Tibial nerve (tissue), 4 donors: Measurements from ENCODE around the gene STMP1. TPM values are rescaled to one million over a fixed set of nuclear protein-coding genes. Genes with fewer than 3 reads are reported as not detected.

Experiments
- DNase-seq, 2 donors: peaks; one replicate each; pipeline ENCODE4 v3.0.0-alpha.2; 2019; ENCODE audit warnings: low spot score in 2 of 2
- H3K27ac ChIP-seq, 4 donors: fragments of 200-600 bp; sonication (generic) in 3 of 4; one replicate each; pipeline ENCODE4 v1.5.1; 2017 to 2019; ENCODE audit warnings: mild to moderate bottlenecking in 1 of 4
- H3K27me3 ChIP-seq, 2 donors: fragments of 200-600 bp; sonication (generic) in 1 of 2; one replicate each; pipeline versions ENCODE4 v1.5.1 to v1.6.0; 2017 to 2019
- H3K36me3 ChIP-seq, 3 donors: fragments of 200-600 bp; sonication (generic); one replicate each; pipeline ENCODE4 v1.5.1; 2018 to 2019
- H3K4me1 ChIP-seq, 4 donors: fragments of 200-600 bp; sonication (generic) in 3 of 4; one replicate each; pipeline ENCODE4 v1.5.1; 2017 to 2019
- H3K4me3 ChIP-seq, 4 donors: fragments of 200-600 bp; sonication (generic) in 3 of 4; one replicate each; pipeline ENCODE4 v1.5.1; 2017 to 2019; ENCODE audit warnings: mild to moderate bottlenecking in 1 of 4, moderate library complexity in 1 of 4
- H3K9me3 ChIP-seq, 4 donors: fragments of 200-600 bp; sonication (generic) in 3 of 4; one replicate each; pipeline ENCODE4 v1.5.1; 2017 to 2019
- EP300 ChIP-seq, 2 donors: sonication (generic); formaldehyde crosslinking; IDR thresholded peaks; one replicate each; pipeline ENCODE4 v1.6.1; 2017; ENCODE audit warnings: antibody characterized with exemption in 2 of 2, mild to moderate bottlenecking in 1 of 2
- POLR2A ChIP-seq, 2 donors: fragments of 450-650 bp; IDR thresholded peaks; one replicate each; pipeline ENCODE4 v1.6.1; 2017; ENCODE audit warnings: antibody characterized with exemption in 2 of 2, mild to moderate bottlenecking in 2 of 2, moderate library complexity in 2 of 2
- WGBS, 2 donors: methylation state at CpG; one replicate each; pipeline ENCODE4 v1.1.5; 2018; 5-methylcytosine and 5-hydroxymethylcytosine counted together
- total RNA-seq, 4 donors: library from RNA; depleted of rRNA; stranded (reverse); fragments of >200 nt; gene quantifications; one replicate each; pipeline ENCODE4 v1.1.0, GENCODE V29; 2016
- TF ChIP-seq, protein P1 (sequence below), 5 experiments: fragments of 200-600 bp in 3 of 5; fragments of 450-650 bp in 2 of 5; sonication (generic) in 3 of 5; IDR thresholded peaks; one replicate each; pipeline ENCODE4 v1.5.1; 2016 to 2019; ENCODE audit warnings: antibody characterized with exemption in 5 of 5, mild to moderate bottlenecking in 3 of 5, moderate library complexity in 2 of 5

STMP1 gene
- total RNA-seq, 4 donors from 2014 or later: 17.1 to 23.9 (median 23.3) TPM

DNA sequence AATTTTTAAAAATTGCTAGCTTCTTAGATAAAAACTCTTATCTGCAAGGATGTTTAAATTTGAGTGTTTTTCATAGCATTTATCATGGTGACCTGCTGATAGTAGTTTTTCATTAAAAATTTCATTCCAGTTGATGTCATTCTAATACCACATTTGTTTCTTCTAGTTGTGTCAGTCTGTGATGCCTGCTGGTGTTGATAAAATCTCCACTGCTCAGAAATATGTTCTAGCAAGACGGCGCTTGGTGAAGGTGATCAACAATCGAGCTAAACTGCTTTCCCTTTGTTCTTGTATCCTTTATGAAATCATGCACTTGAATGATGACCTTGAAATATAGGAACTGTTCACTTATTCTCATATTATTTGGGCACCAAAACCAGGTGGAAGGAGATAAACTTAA, 17.6 kb upstream of the STMP1 start:
- H3K9me3 ChIP-seq: no peaks in the 10 kb centered on the region
- H3K36me3 ChIP-seq: peaks cover 0 to 79% (median 7%) of the 10 kb centered on the region in 3 donors
- no peak overlapping the region for H3K27ac ChIP-seq
- WGBS, 2 donors: 87 to 90% methylated on average over 3 of the region's 3 CpGs
- TF ChIP-seq EP300 (IDR thresholded peaks at IDR 0.05) (no peak), POLR2A (IDR thresholded peaks at IDR 0.05) (no peak)
- TF ChIP-seq, protein P1, sequence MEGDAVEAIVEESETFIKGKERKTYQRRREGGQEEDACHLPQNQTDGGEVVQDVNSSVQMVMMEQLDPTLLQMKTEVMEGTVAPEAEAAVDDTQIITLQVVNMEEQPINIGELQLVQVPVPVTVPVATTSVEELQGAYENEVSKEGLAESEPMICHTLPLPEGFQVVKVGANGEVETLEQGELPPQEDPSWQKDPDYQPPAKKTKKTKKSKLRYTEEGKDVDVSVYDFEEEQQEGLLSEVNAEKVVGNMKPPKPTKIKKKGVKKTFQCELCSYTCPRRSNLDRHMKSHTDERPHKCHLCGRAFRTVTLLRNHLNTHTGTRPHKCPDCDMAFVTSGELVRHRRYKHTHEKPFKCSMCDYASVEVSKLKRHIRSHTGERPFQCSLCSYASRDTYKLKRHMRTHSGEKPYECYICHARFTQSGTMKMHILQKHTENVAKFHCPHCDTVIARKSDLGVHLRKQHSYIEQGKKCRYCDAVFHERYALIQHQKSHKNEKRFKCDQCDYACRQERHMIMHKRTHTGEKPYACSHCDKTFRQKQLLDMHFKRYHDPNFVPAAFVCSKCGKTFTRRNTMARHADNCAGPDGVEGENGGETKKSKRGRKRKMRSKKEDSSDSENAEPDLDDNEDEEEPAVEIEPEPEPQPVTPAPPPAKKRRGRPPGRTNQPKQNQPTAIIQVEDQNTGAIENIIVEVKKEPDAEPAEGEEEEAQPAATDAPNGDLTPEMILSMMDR (IDR thresholded peaks at IDR 0.05): no peak
- DNase-seq: no peak
- no peak overlapping the region for H3K4me3 ChIP-seq
- H3K27me3 ChIP-seq: no peaks in the 10 kb centered on the region
- peaks cover 0 to 5% (median 0%) of the 10 kb centered on the region in 4 donors for H3K4me1 ChIP-seq

DNA sequence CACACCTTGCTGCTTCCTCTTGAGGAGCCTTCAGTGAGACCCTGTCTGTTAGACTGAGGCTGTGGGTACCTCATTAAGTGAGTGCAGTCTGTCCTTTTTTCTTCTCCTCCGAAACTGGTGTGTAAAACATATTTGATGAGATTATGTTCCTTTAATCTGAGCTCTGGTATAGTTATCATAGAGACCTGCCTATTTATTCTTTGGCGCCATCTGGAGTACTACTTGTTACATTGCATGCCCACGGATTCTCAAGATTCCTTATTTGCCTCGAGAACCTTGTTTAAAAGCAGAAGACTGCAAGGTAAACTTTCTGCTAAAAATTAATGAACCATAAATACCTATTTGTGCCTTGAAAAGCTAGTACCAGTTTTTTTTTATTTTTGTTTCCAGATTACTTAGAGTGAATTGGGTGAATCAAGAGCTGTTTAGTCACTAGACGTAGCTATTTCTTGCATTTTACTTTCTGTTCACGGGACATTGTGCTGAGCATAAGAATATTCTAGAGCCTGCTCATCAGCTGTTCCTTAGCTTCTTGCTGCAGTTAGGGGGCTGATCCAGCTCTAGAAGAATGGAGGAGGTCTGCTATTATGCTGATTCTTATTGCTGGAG, 16.9 kb upstream of the STMP1 start:
- TF ChIP-seq EP300 (IDR thresholded peaks at IDR 0.05): no peak
- TF ChIP-seq, protein P1 (IDR thresholded peaks at IDR 0.05): peak; percentile 71 to 75 (median 73)
- no peak for TF ChIP-seq POLR2A (IDR thresholded peaks at IDR 0.05)
- peak overlapping the region in 1 of 4 donors; percentile 32 for H3K27ac ChIP-seq
- H3K9me3 ChIP-seq: no peaks in the 10 kb centered on the region
- H3K4me1 ChIP-seq: peaks cover 0 to 5% (median 0%) of the 10 kb centered on the region in 4 donors
- 32 to 33% methylated on average over 6 of the region's 6 CpGs for WGBS, 2 donors
- peaks cover 0 to 77% (median 7%) of the 10 kb centered on the region in 3 donors for H3K36me3 ChIP-seq
- no peaks in the 10 kb centered on the region for H3K27me3 ChIP-seq
- H3K4me3 ChIP-seq: no peak overlapping the region
- DNase-seq: peak in 1 of 2 donors; percentile 52

DNA sequence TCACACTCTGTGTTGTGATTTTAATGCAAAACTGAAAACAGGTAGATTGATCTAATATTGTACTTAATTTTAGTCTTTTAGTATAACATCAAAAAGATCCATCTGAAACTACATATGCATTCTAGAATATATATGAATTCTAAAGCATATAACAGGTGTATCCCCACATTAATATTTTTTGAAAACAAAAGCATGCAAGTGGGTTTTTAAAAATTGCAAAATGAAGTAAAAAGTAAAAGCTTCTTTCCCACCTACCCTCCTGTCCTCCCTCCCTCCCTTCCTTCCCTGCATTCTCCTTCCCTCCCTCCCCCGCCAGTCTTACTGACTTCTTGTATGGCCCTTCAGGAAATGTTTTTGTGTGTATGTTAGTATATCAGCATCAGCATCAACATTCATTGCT, 14.6 kb upstream of the STMP1 start:
- 80 to 84% methylated on average over 1 of the region's 1 CpG for WGBS, 2 donors
- H3K36me3 ChIP-seq: peaks cover 0 to 65% (median 7%) of the 10 kb centered on the region in 3 donors
- no peaks in the 10 kb centered on the region for H3K9me3 ChIP-seq
- H3K27me3 ChIP-seq: no peaks in the 10 kb centered on the region
- TF ChIP-seq, protein P1 (IDR thresholded peaks at IDR 0.05): no peak
- TF ChIP-seq POLR2A (IDR thresholded peaks at IDR 0.05) (no peak), EP300 (IDR thresholded peaks at IDR 0.05) (no peak)
- no peak for DNase-seq
- H3K4me1 ChIP-seq: peaks cover 0 to 5% (median 0%) of the 10 kb centered on the region in 4 donors
- no peak overlapping the region for H3K27ac ChIP-seq
- no peak overlapping the region for H3K4me3 ChIP-seq

DNA sequence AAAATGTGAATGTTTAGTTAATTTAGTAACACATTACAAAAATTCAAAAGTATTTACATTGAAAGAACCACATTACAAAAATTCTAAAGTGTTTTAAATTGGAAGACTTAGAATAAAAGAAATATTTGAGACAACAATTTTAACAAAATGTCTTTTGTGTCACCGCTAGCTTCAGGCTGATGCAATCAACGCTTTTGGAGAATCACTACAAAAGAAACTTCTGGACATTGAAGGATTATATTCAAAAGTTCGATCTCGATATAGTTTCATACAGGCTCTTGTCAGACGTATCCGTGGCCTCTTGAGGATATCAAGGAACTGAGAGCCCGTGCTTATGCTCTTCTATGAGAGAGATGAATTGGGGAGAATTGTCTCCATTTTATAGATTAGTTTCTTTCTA, 14.1 kb upstream of the STMP1 start:
- H3K4me1 ChIP-seq: peaks cover 0 to 6% (median 0%) of the 10 kb centered on the region in 4 donors
- H3K4me3 ChIP-seq: no peak overlapping the region
- WGBS, 2 donors: 59% methylated on average over 7 of the region's 7 CpGs
- no peak overlapping the region for H3K27ac ChIP-seq
- peaks cover 0 to 60% (median 7%) of the 10 kb centered on the region in 3 donors for H3K36me3 ChIP-seq
- TF ChIP-seq, protein P1 (IDR thresholded peaks at IDR 0.05): no peak
- no peak for TF ChIP-seq POLR2A (IDR thresholded peaks at IDR 0.05)
- no peak for TF ChIP-seq EP300 (IDR thresholded peaks at IDR 0.05)
- H3K27me3 ChIP-seq: no peaks in the 10 kb centered on the region
- DNase-seq: no peak
- no peaks in the 10 kb centered on the region for H3K9me3 ChIP-seq

DNA sequence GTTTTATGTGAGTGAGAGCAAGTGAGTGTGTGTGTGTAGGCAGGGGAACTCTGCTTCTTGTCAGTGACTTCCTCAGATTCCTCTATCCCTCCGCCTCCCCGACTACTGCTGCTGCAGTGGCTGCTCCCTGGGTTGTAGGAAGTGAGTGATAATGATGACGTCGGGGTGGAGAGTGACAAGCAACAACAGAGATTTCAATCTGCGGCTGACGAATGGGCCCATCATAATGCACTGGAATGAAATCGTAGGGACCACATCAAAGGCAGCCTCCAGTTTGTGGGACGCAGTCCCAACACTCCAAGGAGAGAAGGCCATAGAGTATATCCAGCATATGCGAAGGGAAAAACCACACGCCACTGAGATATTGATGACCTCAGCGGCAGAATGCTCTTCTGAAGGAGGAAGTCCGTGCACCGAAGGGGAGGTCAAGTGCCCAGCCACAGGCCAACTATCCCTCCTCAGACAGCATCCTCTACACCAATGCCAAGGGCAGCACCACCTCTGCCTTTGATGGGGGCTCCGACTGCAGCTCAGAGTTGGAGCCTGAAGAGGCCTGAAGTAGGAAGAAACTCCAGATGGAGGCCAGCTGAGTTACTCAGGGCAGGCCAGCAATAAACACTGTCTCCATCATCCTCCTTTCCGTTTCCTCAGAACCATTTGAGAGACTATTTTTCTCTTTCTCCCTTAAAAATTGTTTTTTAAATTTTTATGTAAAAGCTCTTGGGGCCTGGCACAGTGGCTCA, 11.3 kb upstream of the STMP1 start:
- TF ChIP-seq EP300 (IDR thresholded peaks at IDR 0.05) (no peak), POLR2A (IDR thresholded peaks at IDR 0.05) (no peak)
- TF ChIP-seq, protein P1 (IDR thresholded peaks at IDR 0.05): no peak
- no peak overlapping the region for H3K4me3 ChIP-seq
- no peaks in the 10 kb centered on the region for H3K9me3 ChIP-seq
- no peak for DNase-seq
- H3K4me1 ChIP-seq: peaks cover 0 to 4% (median 0%) of the 10 kb centered on the region in 4 donors
- H3K27ac ChIP-seq: no peak overlapping the region
- H3K27me3 ChIP-seq: no peaks in the 10 kb centered on the region
- H3K36me3 ChIP-seq: peaks cover 0 to 36% (median 7%) of the 10 kb centered on the region in 3 donors
- 73 to 83% methylated on average over 15 of the region's 15 CpGs for WGBS, 2 donors
